Fibroblast of the aortic adventitia (primary cell): ENCODE measurements around the gene SEMA5B. TPM values are rescaled to one million over a fixed set of nuclear protein-coding genes. Genes with fewer than 3 reads are reported as not detected.

Experiments used
- DNase-seq: peaks from one replicate; pipeline ENCODE4 v3.0.0-alpha.2; 2010; ENCODE audit warnings: low read depth
- H3K4me3 ChIP-seq: 2 replicates; pipeline ENCODE4 v1.5.1; 2011; ENCODE audit warnings: low read depth, mild to moderate bottlenecking, control low read depth, low read length, moderate library complexity
- CTCF ChIP-seq: IDR thresholded peaks from 2 replicates; pipeline ENCODE4 v1.5.1; 2011; ENCODE audit warnings: mild to moderate bottlenecking, low read length, control low read depth, inconsistent platforms; ENCODE audit not compliant: insufficient read depth
- total RNA-seq: library from RNA; depleted of rRNA; stranded (reverse); fragments of >200 nt; gene quantifications from 2 replicates; pipeline ENCODE4 v1.2.3, GENCODE V29; 2012; ENCODE audit warnings: low replicate concordance

The SEMA5B gene
- total RNA-seq, 1 donor, result 0.18 TPM

- no peak for DNase-seq
- TF ChIP-seq CTCF, result no peak
- no peak overlapping the region for H3K4me3 ChIP-seq
Measured at GRCh38 chr3:123038751-123039150, 11.2 kb upstream of the SEMA5B start.

DNA sequence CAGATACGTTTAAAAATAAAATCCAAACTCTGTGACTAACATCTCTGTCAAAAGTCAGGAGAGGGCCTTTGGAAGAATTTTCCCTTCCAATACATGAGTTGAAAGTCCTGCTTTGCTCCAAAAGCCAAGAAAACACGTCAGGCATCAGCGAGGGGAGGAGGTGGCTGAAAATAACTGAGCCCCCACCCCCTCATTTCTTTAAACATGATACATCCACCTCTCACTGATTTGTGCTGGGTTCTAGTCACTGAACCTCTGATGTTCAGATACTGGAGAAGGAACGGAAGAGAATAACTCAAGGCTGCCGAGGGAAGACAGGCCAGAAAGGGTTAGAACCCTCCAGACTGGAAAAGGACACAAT, 9.4 kb upstream of the SEMA5B start:
- H3K4me3 ChIP-seq, result no peak overlapping the region
- DNase-seq, result no peak
- TF ChIP-seq CTCF, result no peak

GRCh38 chr3:123036352-123037014, 8.9 kb upstream of the SEMA5B start:
- no peak for TF ChIP-seq CTCF
- peak; percentile 85 for DNase-seq
- no peak overlapping the region for H3K4me3 ChIP-seq

- no peak overlapping the region for H3K4me3 ChIP-seq
- DNase-seq, result no peak
Measured at GRCh38 chr3:123034996-123035395, 7.4 kb upstream of the SEMA5B start.

GRCh38 chr3:123034120-123034519, 6.6 kb upstream of the SEMA5B start:
- no peak overlapping the region for H3K4me3 ChIP-seq
- TF ChIP-seq CTCF, result no peak
- DNase-seq, result no peak

More at GRCh38 chr3:123034996-123035395, 7.4 kb upstream of the SEMA5B start:
- TF ChIP-seq CTCF, result no peak

DNA sequence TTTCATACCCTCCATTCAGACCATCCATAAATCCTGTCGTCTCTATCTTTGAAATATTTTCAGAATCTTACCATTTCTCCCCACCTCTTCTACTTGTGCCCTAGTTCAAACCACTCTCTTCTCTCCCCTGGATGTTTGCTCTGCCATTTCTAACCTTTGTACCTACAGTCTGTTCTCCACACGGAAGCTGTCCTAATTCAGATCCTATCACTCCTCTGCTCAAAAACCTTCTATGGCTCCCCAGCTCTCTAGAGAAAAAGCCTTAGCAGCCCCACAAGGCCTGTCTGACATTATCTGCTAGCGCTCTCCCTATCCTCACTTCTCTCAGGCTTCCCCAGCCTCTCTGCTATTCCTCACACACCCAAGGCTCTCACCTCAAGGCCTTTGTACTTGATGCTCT, 4.5 kb upstream of the SEMA5B start:
- no peak overlapping the region for H3K4me3 ChIP-seq
- TF ChIP-seq CTCF, result no peak
- DNase-seq, result no peak

GRCh38 chr3:123031051-123031450, 3.5 kb upstream of the SEMA5B start:
- no peak for DNase-seq
- TF ChIP-seq CTCF, result no peak

More at GRCh38 chr3:123031051-123031450, 3.5 kb upstream of the SEMA5B start:
- no peak overlapping the region for H3K4me3 ChIP-seq
